Measurements from ENCODE around the gene INTS12.
"Not testable (repeated sequence)": the region's sequence is repeated elsewhere in the genome, so short reads cannot be mapped to it uniquely, and the experiment has no call there.

The INTS12 gene

DNA sequence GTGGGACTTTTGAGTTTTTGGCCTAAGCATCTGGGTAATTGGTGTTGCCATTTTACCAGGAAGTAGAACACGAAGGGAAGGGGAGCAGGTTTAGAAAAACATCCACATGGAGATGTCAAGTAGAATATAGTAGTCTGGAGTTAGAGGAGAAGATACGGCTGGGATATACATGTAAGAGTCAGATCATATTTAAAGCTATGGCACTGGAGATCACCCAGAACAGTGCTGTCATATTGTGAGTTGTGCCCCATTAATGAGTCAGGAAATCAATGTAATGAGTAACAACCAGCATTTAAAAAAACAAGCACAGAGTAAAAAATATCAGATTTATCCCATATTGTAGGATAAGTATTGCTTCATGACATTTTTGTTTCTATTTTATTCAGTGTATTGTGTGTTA lies 4.3 kb upstream of the INTS12 start:
- H3K36me3 Mint-ChIP-seq (ENCODE audit: low read depth) = no peaks in the 10 kb centered on the region
- H3K27ac Mint-ChIP-seq = no peak overlapping the region
- H3K4me1 Mint-ChIP-seq (ENCODE audit: low read depth) = peaks cover 11% of the 10 kb centered on the region
- no peaks in the 10 kb centered on the region for H3K27me3 Mint-ChIP-seq (ENCODE audit: low read depth)
- DNase-seq (ENCODE audit: low spot score) = no peak
- H3K9me3 Mint-ChIP-seq = no peaks in the 10 kb centered on the region
- no peak overlapping the region for H3K4me3 Mint-ChIP-seq

DNA sequence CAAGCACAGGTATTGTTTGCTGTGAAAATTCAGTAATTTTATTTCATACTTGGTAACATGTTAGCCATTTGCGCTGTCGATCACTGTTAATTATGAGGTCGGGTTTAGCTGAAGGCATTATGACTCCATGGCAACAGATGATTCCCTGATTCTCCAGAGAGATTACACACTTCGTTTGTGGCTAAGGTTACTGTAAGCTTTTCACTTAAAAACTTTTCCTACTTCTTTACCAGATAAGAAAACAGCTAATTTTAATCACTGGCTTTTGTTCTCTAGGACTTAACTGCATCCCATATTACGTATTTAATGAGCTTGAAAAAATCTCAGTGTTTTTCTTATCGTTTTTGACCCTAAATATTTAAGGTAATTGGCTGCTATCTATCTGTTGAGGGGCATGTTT lies 2.2 kb upstream of the INTS12 start:
- Mint-ChIP-seq H3K9me3 (no peaks in the 10 kb centered on the region), H3K36me3 (ENCODE audit: low read depth) (peaks cover 2% of the 10 kb centered on the region), H3K27me3 (ENCODE audit: low read depth) (no peaks in the 10 kb centered on the region), H3K4me1 (ENCODE audit: low read depth) (peaks cover 22% of the 10 kb centered on the region), H3K4me3 (no peak overlapping the region), H3K27ac (no peak overlapping the region)
- no peak for DNase-seq (ENCODE audit: low spot score)

GRCh38 chr4:105710012-105710600 lies 1.6 kb upstream of the INTS12 start:
- Mint-ChIP-seq H3K27ac (no peak overlapping the region), H3K36me3 (ENCODE audit: low read depth) (peaks cover 2% of the 10 kb centered on the region), H3K4me3 (peak overlapping the region; percentile 99), H3K27me3 (ENCODE audit: low read depth) (no peaks in the 10 kb centered on the region), H3K9me3 (no peaks in the 10 kb centered on the region), H3K4me1 (ENCODE audit: low read depth) (peaks cover 22% of the 10 kb centered on the region)
- DNase-seq (ENCODE audit: low spot score) = no peak

DNA sequence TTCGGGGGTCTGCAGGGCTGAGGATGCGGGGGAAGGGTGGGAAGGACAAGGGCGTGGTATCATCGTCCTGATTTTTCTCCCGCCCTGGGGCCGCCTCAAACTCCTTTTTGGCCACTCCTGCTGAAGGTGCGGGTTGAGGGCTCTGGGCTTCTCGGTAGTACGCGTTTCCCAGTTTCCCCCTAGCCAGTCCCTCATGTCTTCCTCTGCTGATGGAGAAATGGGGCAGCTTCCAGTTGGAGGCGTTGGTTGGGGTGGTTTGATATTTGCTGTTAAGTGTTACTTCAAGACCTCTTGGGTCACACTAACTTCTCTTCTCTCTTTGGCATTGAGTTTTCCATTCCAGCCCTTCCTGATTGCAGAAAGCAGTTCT lies 577 bp upstream of the INTS12 start:
- H3K4me1 Mint-ChIP-seq (ENCODE audit: low read depth) = peaks cover 21% of the 10 kb centered on the region
- peak overlapping the region; percentile 99 for H3K4me3 Mint-ChIP-seq
- peak overlapping the region; percentile 93 for H3K27ac Mint-ChIP-seq

DNA sequence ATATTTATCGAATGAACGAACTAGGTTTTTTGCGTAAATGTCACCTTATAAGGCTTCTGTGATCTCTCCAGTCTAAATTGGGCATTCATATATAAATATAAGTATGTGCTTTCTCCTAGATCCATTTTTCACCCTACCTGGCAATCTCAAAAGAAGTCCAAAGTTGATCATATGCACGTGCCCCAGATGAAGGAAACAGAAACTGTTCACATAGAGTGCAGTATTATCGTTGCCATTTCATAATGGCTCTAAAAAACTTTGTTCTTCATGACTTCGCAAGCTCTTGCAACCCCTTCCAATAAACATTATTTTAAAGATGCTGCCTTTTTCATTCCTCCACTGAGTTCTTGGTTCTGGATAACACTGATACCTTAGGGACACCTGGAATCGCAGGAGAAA lies 708 bp downstream of the INTS12 start:
- Mint-ChIP-seq H3K27ac (peak overlapping the region; percentile 96), H3K4me3 (peak overlapping the region; percentile 99), H3K36me3 (ENCODE audit: low read depth) (peaks cover 2% of the 10 kb centered on the region), H3K4me1 (ENCODE audit: low read depth) (peaks cover 21% of the 10 kb centered on the region), H3K27me3 (ENCODE audit: low read depth) (no peaks in the 10 kb centered on the region), H3K9me3 (no peaks in the 10 kb centered on the region)
- no peak for DNase-seq (ENCODE audit: low spot score)

More for the DNA sequence above, 577 bp upstream of the INTS12 start:
- H3K9me3 Mint-ChIP-seq = no peaks in the 10 kb centered on the region
- peaks cover 2% of the 10 kb centered on the region for H3K36me3 Mint-ChIP-seq (ENCODE audit: low read depth)
- H3K27me3 Mint-ChIP-seq (ENCODE audit: low read depth) = no peaks in the 10 kb centered on the region
- peak; percentile 13 for DNase-seq (ENCODE audit: low spot score)

GRCh38 chr4:105698607-105699006 lies 9.9 kb downstream of the INTS12 start:
- H3K4me3 Mint-ChIP-seq = no peak overlapping the region
- no peak for DNase-seq (ENCODE audit: low spot score)
- H3K4me1 Mint-ChIP-seq (ENCODE audit: low read depth) = no peaks in the 10 kb centered on the region
- no peaks in the 10 kb centered on the region for H3K27me3 Mint-ChIP-seq (ENCODE audit: low read depth)
- H3K9me3 Mint-ChIP-seq = no peaks in the 10 kb centered on the region
- peaks cover 16% of the 10 kb centered on the region for H3K36me3 Mint-ChIP-seq (ENCODE audit: low read depth)
- no peak overlapping the region for H3K27ac Mint-ChIP-seq

DNA sequence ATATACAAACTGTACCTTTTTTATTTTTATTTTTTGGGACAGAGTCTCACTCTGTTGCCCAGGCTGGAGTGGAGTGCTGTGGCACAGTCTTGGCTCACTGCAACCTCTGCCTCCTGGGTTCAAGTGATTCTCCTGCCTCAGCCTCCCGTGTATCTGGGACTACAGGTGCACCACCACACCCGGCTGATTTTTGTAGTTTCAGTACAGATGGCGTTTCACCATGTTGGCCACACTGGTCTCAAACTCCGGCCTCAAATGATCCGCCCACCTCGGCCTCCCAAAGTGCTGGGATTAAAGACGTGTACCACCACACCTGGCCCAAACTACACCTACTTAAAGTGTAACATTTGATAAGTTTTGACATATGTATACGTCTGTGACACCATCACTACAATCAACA lies 12.7 kb downstream of the INTS12 start:
- DNase-seq (ENCODE audit: low spot score); H3K9me3 Mint-ChIP-seq; H3K4me1 Mint-ChIP-seq (ENCODE audit: low read depth); H3K27ac Mint-ChIP-seq; H3K4me3 Mint-ChIP-seq; H3K27me3 Mint-ChIP-seq (ENCODE audit: low read depth): not testable (repeated sequence)
- peaks cover 24% of the 10 kb centered on the region for H3K36me3 Mint-ChIP-seq (ENCODE audit: low read depth)

- peaks cover 24% of the 10 kb centered on the region for H3K36me3 Mint-ChIP-seq (ENCODE audit: low read depth)
- H3K9me3 Mint-ChIP-seq, H3K27ac Mint-ChIP-seq: not testable (repeated sequence)
Observed at GRCh38 chr4:105694812-105695211, 13.7 kb downstream of the INTS12 start.

DNA sequence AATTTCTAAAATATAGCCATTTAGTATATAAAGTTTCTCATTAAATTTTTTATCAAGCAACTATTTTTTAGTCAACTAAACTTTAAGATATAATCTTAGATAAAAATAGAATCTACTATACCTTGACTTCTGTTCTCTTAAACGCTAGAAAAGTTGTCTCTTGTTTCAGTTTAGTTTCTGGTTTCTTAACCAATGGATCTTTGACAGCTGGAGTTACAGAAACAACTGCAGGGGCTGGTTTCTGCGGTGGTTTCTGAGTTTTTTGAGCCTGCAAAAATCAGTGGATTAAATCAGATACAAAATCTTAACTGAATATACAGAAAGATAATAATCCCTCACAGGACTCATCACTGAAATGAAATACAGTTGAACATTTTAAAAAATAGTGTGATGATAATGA lies 21.9 kb downstream of the INTS12 start:
- no peak overlapping the region for H3K27ac Mint-ChIP-seq
- H3K4me3 Mint-ChIP-seq = no peak overlapping the region
- no peaks in the 10 kb centered on the region for H3K9me3 Mint-ChIP-seq
- no peak for DNase-seq (ENCODE audit: low spot score)
- no peaks in the 10 kb centered on the region for H3K27me3 Mint-ChIP-seq (ENCODE audit: low read depth)
- H3K36me3 Mint-ChIP-seq (ENCODE audit: low read depth) = peaks cover 17% of the 10 kb centered on the region
- no peaks in the 10 kb centered on the region for H3K4me1 Mint-ChIP-seq (ENCODE audit: low read depth)

More at GRCh38 chr4:105694812-105695211, 13.7 kb downstream of the INTS12 start:
- DNase-seq (ENCODE audit: low spot score); H3K27me3 Mint-ChIP-seq (ENCODE audit: low read depth); H3K4me1 Mint-ChIP-seq (ENCODE audit: low read depth); H3K4me3 Mint-ChIP-seq: not testable (repeated sequence)

GRCh38 chr4:105683038-105683437 lies 25.5 kb downstream of the INTS12 start:
- H3K4me3 Mint-ChIP-seq = no peak overlapping the region
- no peaks in the 10 kb centered on the region for H3K9me3 Mint-ChIP-seq
- H3K27me3 Mint-ChIP-seq (ENCODE audit: low read depth) = no peaks in the 10 kb centered on the region
- DNase-seq (ENCODE audit: low spot score) = no peak
- no peaks in the 10 kb centered on the region for H3K4me1 Mint-ChIP-seq (ENCODE audit: low read depth)
- H3K27ac Mint-ChIP-seq = no peak overlapping the region
- peaks cover 8% of the 10 kb centered on the region for H3K36me3 Mint-ChIP-seq (ENCODE audit: low read depth)

DNA sequence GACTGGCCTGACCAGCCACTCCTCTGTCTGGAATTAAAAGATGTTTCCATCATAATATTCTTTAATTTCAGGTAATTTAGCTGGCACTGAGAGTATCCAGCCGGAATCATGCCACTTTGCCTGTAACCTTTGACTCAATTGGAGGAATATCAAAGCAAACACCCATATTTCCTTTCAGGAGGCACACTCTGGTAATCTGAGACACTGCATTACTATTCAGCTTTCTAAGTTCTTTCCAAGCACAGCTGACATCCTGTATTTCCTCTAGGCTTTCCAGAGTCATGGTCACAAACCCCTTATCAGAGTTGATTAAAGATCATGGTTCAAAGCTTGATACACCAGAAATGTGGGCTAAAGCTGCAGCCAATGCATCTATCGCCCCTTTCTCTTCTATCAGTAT lies 29.3 kb downstream of the INTS12 start:
- peaks cover 6% of the 10 kb centered on the region for H3K27me3 Mint-ChIP-seq (ENCODE audit: low read depth)
- DNase-seq (ENCODE audit: low spot score) = no peak
- H3K9me3 Mint-ChIP-seq = no peaks in the 10 kb centered on the region
- peaks cover 3% of the 10 kb centered on the region for H3K36me3 Mint-ChIP-seq (ENCODE audit: low read depth)
- H3K4me3 Mint-ChIP-seq = no peak overlapping the region
- no peak overlapping the region for H3K27ac Mint-ChIP-seq
- H3K4me1 Mint-ChIP-seq (ENCODE audit: low read depth) = no peaks in the 10 kb centered on the region

DNA sequence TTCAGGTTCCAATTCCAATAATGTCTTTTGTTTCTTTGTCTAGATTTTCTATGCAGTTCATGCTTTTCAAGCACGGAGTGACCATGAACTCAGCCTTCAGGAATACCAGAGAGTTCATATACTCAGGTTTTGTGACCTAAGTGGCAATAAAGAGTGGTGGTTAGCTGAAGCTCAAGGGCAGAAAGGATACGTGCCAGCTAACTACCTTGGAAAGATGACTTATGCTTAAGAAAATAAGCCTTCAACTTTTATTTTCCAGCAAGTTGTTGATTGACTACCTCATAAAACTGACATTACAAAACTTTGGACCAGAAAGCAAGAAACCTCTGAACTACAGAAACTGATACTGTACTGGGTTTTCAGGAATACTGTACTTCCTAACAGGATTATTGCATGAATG lies 30.8 kb downstream of the INTS12 start:
- no peaks in the 10 kb centered on the region for H3K36me3 Mint-ChIP-seq (ENCODE audit: low read depth)
- peaks cover 11% of the 10 kb centered on the region for H3K27me3 Mint-ChIP-seq (ENCODE audit: low read depth)
- no peak for DNase-seq (ENCODE audit: low spot score)
- H3K9me3 Mint-ChIP-seq = no peaks in the 10 kb centered on the region
- no peaks in the 10 kb centered on the region for H3K4me1 Mint-ChIP-seq (ENCODE audit: low read depth)
- H3K27ac Mint-ChIP-seq = no peak overlapping the region
- no peak overlapping the region for H3K4me3 Mint-ChIP-seq

- no peaks in the 10 kb centered on the region for H3K9me3 Mint-ChIP-seq
- H3K4me1 Mint-ChIP-seq (ENCODE audit: low read depth) = no peaks in the 10 kb centered on the region
- H3K27me3 Mint-ChIP-seq (ENCODE audit: low read depth) = peaks cover 15% of the 10 kb centered on the region
- no peak overlapping the region for H3K27ac Mint-ChIP-seq
- no peak for DNase-seq (ENCODE audit: low spot score)
- H3K4me3 Mint-ChIP-seq = no peak overlapping the region
- no peaks in the 10 kb centered on the region for H3K36me3 Mint-ChIP-seq (ENCODE audit: low read depth)
Observed at GRCh38 chr4:105674011-105674410, 34.5 kb downstream of the INTS12 start.

GRCh38 chr4:105671301-105671700 lies 37.2 kb downstream of the INTS12 start:
- H3K4me1 Mint-ChIP-seq (ENCODE audit: low read depth) = no peaks in the 10 kb centered on the region
- H3K4me3 Mint-ChIP-seq = no peak overlapping the region
- peaks cover 12% of the 10 kb centered on the region for H3K27me3 Mint-ChIP-seq (ENCODE audit: low read depth)
- no peaks in the 10 kb centered on the region for H3K36me3 Mint-ChIP-seq (ENCODE audit: low read depth)
- no peak for DNase-seq (ENCODE audit: low spot score)
- H3K27ac Mint-ChIP-seq = no peak overlapping the region
- H3K9me3 Mint-ChIP-seq = no peaks in the 10 kb centered on the region

- Mint-ChIP-seq H3K36me3 (ENCODE audit: low read depth) (no peaks in the 10 kb centered on the region), H3K9me3 (no peaks in the 10 kb centered on the region), H3K27me3 (ENCODE audit: low read depth) (peaks cover 9% of the 10 kb centered on the region), H3K4me3 (no peak overlapping the region), H3K4me1 (ENCODE audit: low read depth) (no peaks in the 10 kb centered on the region), H3K27ac (no peak overlapping the region)
- DNase-seq (ENCODE audit: low spot score) = no peak
Observed at GRCh38 chr4:105670684-105671083, 37.8 kb downstream of the INTS12 start.

Data from T-helper 2 cell treated with Interferon-gamma antibody and Interleukin-4, amounts not matched to agents 5 μg/mL and 100 μg/mL, for 36 hours (primary cell).